ENCODE results near the gene PPP2R5E.
"Not testable (repeated sequence)": the region's sequence is repeated elsewhere in the genome, so short reads cannot be mapped to it uniquely, and the experiment has no call there.

The PPP2R5E gene

GRCh38 chr14:63426838-63427352 lies 116.3 kb downstream of the PPP2R5E start:
- DNase-seq: no peak

GRCh38 chr14:63423889-63424288 lies 119.3 kb downstream of the PPP2R5E start:
- DNase-seq: no peak

GRCh38 chr14:63423381-63423780 lies 119.8 kb downstream of the PPP2R5E start:
- DNase-seq: no peak

GRCh38 chr14:63421919-63422318 lies 121.3 kb downstream of the PPP2R5E start:
- no peak for DNase-seq

- DNase-seq: no peak
Measured at GRCh38 chr14:63421226-63421625, 122.0 kb downstream of the PPP2R5E start.

GRCh38 chr14:63418020-63418419 lies 125.2 kb downstream of the PPP2R5E start:
- DNase-seq: no peak

GRCh38 chr14:63413009-63413408 lies 130.2 kb downstream of the PPP2R5E start:
- DNase-seq: no peak

GRCh38 chr14:63406333-63406732 lies 136.8 kb downstream of the PPP2R5E start:
- no peak for DNase-seq

- DNase-seq: no peak
Measured at GRCh38 chr14:63405715-63406114, 137.5 kb downstream of the PPP2R5E start.

GRCh38 chr14:63404906-63405305 lies 138.3 kb downstream of the PPP2R5E start:
- DNase-seq: no peak

- DNase-seq: no peak
Measured at GRCh38 chr14:63401646-63402045, 141.5 kb downstream of the PPP2R5E start.

- no peak for DNase-seq
Measured at GRCh38 chr14:63398952-63399351, 144.2 kb downstream of the PPP2R5E start.

- DNase-seq: no peak
Measured at GRCh38 chr14:63394841-63395240, 148.3 kb downstream of the PPP2R5E start.

GRCh38 chr14:63394432-63394831 lies 148.7 kb downstream of the PPP2R5E start:
- no peak for DNase-seq

- no peak for DNase-seq
Measured at GRCh38 chr14:63393012-63393411, 150.2 kb downstream of the PPP2R5E start.

GRCh38 chr14:63392236-63392635 lies 150.9 kb downstream of the PPP2R5E start:
- DNase-seq: no peak

- no peak for DNase-seq
Measured at GRCh38 chr14:63388766-63389431, 154.3 kb downstream of the PPP2R5E start.

- DNase-seq: no peak
Measured at GRCh38 chr14:63387711-63388110, 155.5 kb downstream of the PPP2R5E start.

- DNase-seq: no peak
Measured at GRCh38 chr14:63383776-63384367, 159.3 kb downstream of the PPP2R5E start.

GRCh38 chr14:63378444-63378843 lies 164.7 kb downstream of the PPP2R5E start:
- DNase-seq: no peak

- DNase-seq: no peak
Measured at GRCh38 chr14:63375769-63376168, 167.4 kb downstream of the PPP2R5E start.

- DNase-seq: not testable (repeated sequence)
Measured at GRCh38 chr14:63371613-63372012, 171.6 kb downstream of the PPP2R5E start.

GRCh38 chr14:63371033-63371432 lies 172.1 kb downstream of the PPP2R5E start:
- DNase-seq: no peak

GRCh38 chr14:63367742-63368364 lies 175.3 kb downstream of the PPP2R5E start:
- no peak for DNase-seq
